Ramos (cell line): ENCODE data around the gene PNPLA1.

Experiments used
- in situ Hi-C: fragments of 300-500 bp; cut with MboI; formaldehyde crosslinking; loops from one replicate; pipeline ENCODE4 v1.14.3; 2022; ENCODE audit warnings: low sequenced_read_pairs; ENCODE audit not compliant: unreplicated experiment

The PNPLA1 gene, protein sequence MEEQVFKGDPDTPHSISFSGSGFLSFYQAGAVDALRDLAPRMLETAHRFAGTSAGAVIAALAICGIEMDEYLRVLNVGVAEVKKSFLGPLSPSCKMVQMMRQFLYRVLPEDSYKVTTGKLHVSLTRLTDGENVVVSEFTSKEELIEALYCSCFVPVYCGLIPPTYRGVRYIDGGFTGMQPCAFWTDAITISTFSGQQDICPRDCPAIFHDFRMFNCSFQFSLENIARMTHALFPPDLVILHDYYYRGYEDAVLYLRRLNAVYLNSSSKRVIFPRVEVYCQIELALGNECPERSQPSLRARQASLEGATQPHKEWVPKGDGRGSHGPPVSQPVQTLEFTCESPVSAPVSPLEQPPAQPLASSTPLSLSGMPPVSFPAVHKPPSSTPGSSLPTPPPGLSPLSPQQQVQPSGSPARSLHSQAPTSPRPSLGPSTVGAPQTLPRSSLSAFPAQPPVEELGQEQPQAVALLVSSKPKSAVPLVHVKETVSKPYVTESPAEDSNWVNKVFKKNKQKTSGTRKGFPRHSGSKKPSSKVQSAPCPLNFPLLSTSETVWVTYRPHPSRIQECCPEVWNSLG

DNA sequence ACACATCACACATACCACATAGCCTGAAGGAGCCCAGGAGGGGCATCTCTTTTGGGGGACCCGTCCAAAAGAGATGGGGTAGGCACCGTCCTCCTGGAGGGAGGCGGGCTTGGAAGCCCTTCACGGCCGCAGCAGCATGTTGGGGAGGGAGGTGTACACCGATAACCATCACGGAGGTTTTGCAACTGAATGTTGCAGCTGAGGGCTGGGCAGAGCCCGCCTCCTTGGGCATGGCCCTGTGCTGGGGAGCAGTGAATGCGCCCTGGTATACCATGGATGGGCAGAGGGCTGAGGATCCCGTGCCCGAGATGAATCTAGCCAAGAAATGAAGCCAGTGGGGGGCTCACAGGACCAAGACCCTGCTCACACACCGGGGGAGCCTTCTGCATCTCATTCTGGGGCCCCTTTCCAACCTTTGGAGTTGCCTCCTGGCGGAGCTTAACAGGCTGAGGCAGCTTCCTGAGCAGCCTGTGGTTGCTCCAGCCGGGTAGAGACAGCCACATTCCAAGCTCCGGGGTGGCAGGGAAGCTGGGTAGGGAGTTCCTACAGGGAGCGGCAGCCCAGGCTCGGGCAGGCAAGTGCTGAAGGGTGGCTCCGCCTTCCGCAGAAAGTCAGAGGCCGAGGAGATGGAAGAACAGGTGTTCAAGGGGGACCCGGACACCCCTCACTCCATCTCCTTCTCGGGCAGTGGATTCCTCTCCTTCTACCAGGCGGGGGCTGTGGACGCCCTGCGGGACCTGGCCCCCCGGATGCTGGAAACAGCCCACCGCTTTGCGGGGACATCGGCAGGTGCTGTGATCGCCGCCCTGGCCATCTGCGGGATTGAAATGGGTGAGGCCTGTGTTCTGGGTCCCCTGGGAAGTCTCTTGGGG, at the start of gene PNPLA1:
Gene PNPLA1, plus strand, starts transcription at position 227 of the 872 bp plus-strand sequence. Its CDS starts 400 bp downstream, at position 627.
- in situ Hi-C loops = no loop called here

- in situ Hi-C loops = no loop called here
Measured at GRCh38 chr6:36220226-36220625, 49.6 kb upstream of the PNPLA1 start.

DNA sequence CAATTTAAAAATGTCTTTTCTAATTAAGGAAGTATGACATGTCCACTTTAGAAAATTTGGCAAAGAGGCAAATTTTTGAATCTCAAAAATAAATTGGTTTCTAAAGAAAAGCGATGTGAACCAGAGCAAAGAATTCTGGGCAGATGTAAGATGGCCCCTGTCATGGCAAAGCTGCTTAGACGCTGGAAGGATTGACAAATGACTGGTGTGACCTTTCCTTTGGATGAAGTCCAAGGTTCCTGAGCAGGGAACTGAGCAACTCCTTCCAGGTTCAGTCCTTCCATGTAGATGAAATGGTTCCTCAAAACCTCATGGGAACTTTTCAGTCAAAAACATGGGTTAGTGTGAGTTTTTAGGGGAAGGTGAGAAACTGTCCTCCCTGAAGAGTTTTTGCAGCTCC, 48.2 kb upstream of the PNPLA1 start:
- in situ Hi-C loops = no loop called here

DNA sequence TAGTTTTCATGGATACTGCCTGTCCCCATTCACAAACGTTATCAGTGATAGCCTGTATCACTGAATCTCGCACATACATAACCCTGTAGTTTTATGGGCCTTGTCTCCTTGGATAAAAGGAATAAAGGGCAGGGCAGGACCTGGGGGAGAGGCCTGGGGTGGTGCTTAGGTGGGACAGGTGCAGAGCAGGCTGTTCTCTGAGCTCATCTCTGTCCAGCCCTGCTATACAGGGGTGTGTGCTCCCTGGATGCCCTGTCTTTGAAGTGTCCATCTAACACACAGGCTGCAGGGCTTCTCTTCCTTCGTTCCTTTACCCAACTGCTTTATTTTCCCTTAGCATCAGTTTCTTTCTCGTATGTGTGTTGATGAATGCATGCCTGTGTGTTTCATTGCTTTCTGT, 46.9 kb upstream of the PNPLA1 start:
- in situ Hi-C loops = no loop called here

DNA sequence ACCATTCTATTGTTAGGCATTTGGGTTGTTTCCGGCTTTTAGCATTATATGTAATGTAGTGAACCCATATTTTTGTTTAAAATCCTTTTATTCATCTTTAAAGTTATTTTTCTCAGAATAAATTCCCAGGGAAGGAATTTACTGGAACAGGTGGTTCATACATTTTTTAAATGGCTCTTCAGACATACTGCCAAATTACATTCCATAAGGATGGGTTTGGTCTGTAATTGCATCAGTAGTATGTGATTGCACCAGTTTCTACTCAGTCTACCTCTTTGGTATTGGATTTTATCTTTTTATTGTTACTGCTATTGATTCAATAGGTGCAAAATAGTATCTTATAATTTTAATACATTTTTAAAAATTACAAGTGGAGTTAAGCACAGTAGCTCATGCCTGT, 46.2 kb upstream of the PNPLA1 start:
- in situ Hi-C loops = no loop called here

- in situ Hi-C loops = no loop called here
Measured at GRCh38 chr6:36224918-36225461, 44.9 kb upstream of the PNPLA1 start.

DNA sequence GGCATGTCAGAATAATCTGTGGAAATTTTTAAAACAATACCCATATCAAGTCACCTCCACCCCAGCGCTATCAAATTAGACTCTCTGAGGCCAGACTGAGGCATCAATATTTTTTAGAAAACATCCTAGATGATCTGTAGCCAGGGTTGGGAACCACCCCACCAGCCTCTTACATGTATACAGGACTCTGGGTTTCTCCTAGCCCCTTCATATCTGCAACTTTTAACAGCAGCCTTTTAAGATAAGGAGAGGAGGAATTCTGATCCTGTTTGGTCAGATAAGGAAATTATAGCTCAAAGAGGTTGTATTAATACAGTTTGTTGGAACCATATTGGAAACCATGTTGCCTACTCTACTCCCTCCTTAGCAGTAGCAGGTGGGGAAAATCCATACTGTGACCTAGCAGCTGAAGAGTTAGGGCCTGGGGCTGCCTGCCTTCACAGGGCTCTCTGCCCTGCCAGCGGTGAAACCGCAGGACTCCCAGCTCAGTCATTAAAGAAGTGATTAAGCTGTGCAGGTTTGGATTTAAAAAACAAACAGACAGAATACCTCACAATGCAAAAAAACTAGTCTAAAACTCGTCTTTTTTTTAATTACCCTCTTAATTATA, 43.3 kb upstream of the PNPLA1 start:
- in situ Hi-C loops = no loop called here

DNA sequence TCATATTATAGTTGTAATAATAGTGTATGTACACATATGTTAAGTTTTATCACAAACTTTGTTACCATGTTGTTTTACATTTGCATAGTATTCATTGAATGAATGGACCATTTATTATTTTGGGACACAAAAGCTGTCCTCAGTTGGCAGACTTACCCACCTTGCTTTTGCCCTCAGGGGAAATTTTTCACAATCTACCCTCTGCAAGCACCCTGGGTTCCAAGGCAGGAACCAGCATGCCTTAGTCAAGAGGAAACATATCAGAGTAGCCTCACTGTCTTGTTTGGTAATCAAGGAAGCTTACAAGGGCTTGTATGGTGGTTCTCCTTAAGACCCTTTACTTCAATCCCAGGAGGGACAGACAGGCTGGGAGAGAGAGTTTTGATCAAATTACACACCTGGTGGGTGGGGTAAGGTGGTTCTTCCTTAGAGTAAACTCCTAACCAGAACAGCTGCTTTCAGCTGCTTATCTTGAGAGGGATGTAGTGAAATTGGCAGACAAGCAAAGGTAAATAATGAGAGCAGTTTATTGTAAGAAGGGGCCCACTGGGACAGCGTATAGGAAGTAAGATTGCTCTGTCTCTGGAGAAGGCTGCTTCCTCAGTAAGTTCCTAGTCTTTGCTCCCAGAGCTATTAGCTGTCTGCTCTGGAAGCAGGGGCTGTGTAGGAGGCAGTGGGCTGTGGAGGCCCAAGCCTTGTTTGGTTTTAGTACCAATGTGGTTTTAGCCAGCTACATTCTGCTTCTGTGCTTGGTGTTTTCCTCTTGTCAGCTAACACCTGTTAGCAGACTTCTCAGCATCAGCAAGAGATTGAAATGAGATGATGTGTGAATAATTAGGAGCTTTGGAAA, 42.3 kb upstream of the PNPLA1 start:
- in situ Hi-C loops = no loop called here

- in situ Hi-C loops = no loop called here
Measured at GRCh38 chr6:36229223-36229622, 40.6 kb upstream of the PNPLA1 start.

GRCh38 chr6:36230371-36230770, 39.5 kb upstream of the PNPLA1 start:
- in situ Hi-C loops = no loop called here

- in situ Hi-C loops = no loop called here
Measured at GRCh38 chr6:36232172-36232571, 37.7 kb upstream of the PNPLA1 start.

GRCh38 chr6:36235309-36235708, 34.6 kb upstream of the PNPLA1 start:
- in situ Hi-C loops = no loop called here

DNA sequence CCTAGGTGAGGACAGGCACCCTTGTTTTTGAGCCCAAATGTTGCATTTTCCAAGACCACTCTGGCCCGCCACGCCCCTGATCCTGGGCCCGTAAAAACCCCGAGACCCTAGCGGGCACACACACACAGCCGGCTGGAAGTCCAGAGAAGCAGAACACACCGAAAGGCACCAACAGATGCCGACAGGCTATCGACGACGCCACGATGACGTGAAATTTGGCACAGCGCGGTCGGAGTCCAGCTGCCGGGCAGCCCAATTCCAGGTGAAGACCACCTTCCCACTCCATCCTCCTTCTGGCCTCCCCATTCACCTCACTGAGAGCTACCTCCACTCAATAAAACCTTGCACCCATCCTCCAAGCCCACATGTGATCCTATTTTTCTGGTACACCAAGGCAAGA, 34.0 kb upstream of the PNPLA1 start:
- in situ Hi-C loops = no loop called here

DNA sequence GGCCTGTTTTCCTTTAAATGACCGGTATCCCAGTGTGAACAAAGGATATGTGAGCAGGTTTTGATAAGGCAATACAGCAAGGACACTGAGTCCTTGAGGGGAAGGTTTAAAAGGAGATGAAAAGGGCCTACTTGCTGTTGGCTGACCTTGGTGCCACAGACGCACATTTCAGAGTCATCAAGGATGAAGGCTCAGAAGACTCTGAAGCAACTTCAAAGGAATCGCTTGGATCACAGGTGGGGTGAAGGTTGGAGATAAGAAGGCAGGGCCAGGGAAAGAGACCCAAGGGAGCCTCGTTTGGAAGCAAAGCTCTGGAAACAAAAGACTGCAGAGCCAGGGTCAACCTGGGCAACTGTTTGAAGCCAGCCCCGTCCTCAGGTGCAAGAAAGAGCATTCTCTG, 30.1 kb upstream of the PNPLA1 start:
- in situ Hi-C loops = no loop called here

- in situ Hi-C loops = no loop called here
Measured at GRCh38 chr6:36241728-36242127, 28.1 kb upstream of the PNPLA1 start.

GRCh38 chr6:36242161-36242560, 27.7 kb upstream of the PNPLA1 start:
- in situ Hi-C loops = no loop called here

GRCh38 chr6:36242626-36243025, 27.2 kb upstream of the PNPLA1 start:
- in situ Hi-C loops = no loop called here

GRCh38 chr6:36243562-36244212, 26.2 kb upstream of the PNPLA1 start:
- in situ Hi-C loops = no loop called here
